Measurements from ENCODE around the gene LATS1.

LATS1 gene

DNA sequence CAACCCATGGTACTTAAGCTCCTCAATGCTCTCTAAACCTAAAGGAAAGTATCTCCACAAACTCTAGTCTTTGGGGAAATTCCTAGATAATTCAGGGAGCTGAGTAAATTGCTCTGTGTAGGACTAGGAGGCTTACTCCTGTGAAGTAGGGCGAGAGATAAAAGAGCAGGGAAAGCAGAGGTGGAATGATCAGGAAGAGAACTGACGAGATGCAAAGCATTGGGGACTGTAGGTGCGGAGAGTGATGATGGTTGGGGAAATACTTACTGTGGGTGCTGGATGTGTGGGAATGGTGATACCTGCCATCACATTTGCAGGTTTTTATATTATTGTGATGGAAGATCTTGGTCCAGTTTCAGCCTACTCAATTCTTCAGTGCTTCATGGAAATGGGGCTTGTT, 1.6 kb upstream of the LATS1 start:
- ATAC-seq (ENCODE audit: insufficient read depth, low read depth) = no peak
- peaks cover 30% of the 10 kb centered on the region for H3K36me3 ChIP-seq (ENCODE audit: insufficient read depth, low read length)

DNA sequence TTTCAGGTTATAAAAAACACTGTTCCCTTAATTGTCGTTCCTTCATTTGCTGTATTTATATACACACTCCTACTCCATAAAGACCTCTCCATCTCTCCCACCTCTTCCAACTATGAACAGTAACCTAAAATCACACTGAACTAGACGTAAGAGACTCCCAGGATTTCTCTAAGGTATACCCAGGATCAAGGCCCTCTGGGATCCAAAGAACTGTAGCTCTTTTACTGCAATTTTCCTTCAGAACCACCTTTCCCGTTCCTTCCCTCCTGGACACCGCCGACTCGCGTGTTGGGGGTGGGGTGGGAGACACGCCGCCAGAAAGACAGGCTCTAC, 680 bp downstream of the LATS1 start:
- ATAC-seq (ENCODE audit: insufficient read depth, low read depth) (peak; percentile 1; the same call in 2 of the 3 replicates), DNase-seq (no peak)
- Histone ChIP-seq H3K4me3 (ENCODE audit: low read depth in 1 of 2, low read length in 2 of 2) (peak overlapping the region; percentile 70 to 71), H4K20me1 (ENCODE audit: insufficient read depth, low read length) (peaks cover 15% of the 10 kb centered on the region; the same call in 1 of the 2 replicates), H3K27ac (ENCODE audit: low read length) (peak overlapping the region; percentile 95), H3K9ac (ENCODE audit: low read depth, low read length) (peak overlapping the region; percentile 98), H3K36me3 (ENCODE audit: insufficient read depth, low read length) (peaks cover 10% of the 10 kb centered on the region), H3K4me1 (ENCODE audit: insufficient read depth, low read length) (peaks cover 32% of the 10 kb centered on the region), H3K27me3 (ENCODE audit: insufficient read depth, low read length, poor library complexity) (no peaks in the 10 kb centered on the region), H3K9me3 (ENCODE audit: insufficient read depth, low read length, severe bottlenecking) (no peaks in the 10 kb centered on the region), H3K79me2 (ENCODE audit: insufficient read depth, low read length) (peaks cover 65% of the 10 kb centered on the region), H2AFZ (ENCODE audit: low read depth, low read length) (peak overlapping the region; percentile 100), H3K4me2 (ENCODE audit: insufficient read depth, low read length) (peak overlapping the region; percentile 97)
- TF ChIP-seq, protein P1, sequence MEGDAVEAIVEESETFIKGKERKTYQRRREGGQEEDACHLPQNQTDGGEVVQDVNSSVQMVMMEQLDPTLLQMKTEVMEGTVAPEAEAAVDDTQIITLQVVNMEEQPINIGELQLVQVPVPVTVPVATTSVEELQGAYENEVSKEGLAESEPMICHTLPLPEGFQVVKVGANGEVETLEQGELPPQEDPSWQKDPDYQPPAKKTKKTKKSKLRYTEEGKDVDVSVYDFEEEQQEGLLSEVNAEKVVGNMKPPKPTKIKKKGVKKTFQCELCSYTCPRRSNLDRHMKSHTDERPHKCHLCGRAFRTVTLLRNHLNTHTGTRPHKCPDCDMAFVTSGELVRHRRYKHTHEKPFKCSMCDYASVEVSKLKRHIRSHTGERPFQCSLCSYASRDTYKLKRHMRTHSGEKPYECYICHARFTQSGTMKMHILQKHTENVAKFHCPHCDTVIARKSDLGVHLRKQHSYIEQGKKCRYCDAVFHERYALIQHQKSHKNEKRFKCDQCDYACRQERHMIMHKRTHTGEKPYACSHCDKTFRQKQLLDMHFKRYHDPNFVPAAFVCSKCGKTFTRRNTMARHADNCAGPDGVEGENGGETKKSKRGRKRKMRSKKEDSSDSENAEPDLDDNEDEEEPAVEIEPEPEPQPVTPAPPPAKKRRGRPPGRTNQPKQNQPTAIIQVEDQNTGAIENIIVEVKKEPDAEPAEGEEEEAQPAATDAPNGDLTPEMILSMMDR (IDR thresholded peaks at IDR 0.05; ENCODE audit: borderline replicate concordance, extremely low read depth, low read length, poor library complexity, severe bottlenecking) = no peak
- TF ChIP-seq EZH2 (IDR thresholded peaks at IDR 0.05; ENCODE audit: borderline replicate concordance, low read depth, low read length, severe bottlenecking) = no peak

More for the DNA sequence above, 1.6 kb upstream of the LATS1 start:
- no peak overlapping the region for H3K9ac ChIP-seq (ENCODE audit: low read depth, low read length)
- peaks cover 32% of the 10 kb centered on the region for H3K4me1 ChIP-seq (ENCODE audit: insufficient read depth, low read length)
- H3K79me2 ChIP-seq (ENCODE audit: insufficient read depth, low read length) = peaks cover 43% of the 10 kb centered on the region
- no peak for DNase-seq
- no peak overlapping the region for H3K4me3 ChIP-seq (ENCODE audit: low read depth in 1 of 2, low read length in 2 of 2)
- H3K9me3 ChIP-seq (ENCODE audit: insufficient read depth, low read length, severe bottlenecking) = no peaks in the 10 kb centered on the region
- no peak for TF ChIP-seq EZH2 (IDR thresholded peaks at IDR 0.05; ENCODE audit: borderline replicate concordance, low read depth, low read length, severe bottlenecking)
- TF ChIP-seq, protein P1 (IDR thresholded peaks at IDR 0.05; ENCODE audit: borderline replicate concordance, extremely low read depth, low read length, poor library complexity, severe bottlenecking) = no peak
- H2AFZ ChIP-seq (ENCODE audit: low read depth, low read length) = peak overlapping the region; percentile 47; the same call in 1 of the 2 replicates
- no peaks in the 10 kb centered on the region for H3K27me3 ChIP-seq (ENCODE audit: insufficient read depth, low read length, poor library complexity)
- H3K4me2 ChIP-seq (ENCODE audit: insufficient read depth, low read length) = no peak overlapping the region
- H3K27ac ChIP-seq (ENCODE audit: low read length) = no peak overlapping the region
- peaks cover 5% of the 10 kb centered on the region; the same call in 1 of the 2 replicates for H4K20me1 ChIP-seq (ENCODE audit: insufficient read depth, low read length)

DNA sequence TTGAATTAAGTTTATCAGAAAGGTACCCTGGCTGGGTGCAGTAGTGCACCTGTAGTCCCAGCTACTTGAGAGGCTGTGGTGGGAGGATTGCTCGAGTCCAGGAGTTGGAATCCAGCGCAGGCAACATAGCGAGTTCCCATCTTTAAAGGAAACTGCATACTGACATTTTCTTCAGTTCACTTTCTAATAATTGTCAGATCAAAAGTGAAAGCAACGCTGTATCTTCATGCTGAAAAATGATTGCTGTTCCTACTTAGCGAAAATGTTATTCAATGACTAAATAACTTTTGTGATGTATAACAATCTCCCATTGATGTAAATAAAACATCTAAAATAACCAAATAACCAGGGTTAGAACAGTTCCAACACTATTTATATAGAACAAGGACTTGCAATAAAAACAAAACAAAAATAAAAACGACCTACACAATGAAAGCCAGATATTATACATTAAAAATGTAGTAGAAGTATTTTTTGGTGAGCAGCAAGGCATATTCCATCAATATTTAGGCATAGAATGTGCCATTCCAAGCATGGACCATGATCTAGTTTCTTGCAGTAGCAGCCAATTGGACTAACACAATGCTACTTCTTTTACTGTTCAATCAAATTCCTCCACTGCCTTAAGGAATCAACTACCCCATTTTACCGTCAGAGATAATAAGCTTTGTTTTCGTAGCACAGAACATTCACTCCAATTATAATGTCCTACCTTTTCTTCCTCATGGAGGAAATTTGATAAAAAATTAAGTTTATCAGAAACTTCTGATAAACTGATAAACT, 1.5 kb downstream of the LATS1 start:
- Histone ChIP-seq H3K4me2 (ENCODE audit: insufficient read depth, low read length) (peak overlapping the region; percentile 97), H3K4me1 (ENCODE audit: insufficient read depth, low read length) (peaks cover 34% of the 10 kb centered on the region), H3K4me3 (ENCODE audit: low read depth in 1 of 2, low read length in 2 of 2) (peak overlapping the region; percentile 70 to 71; a peak in 3 of 4 replicates), H3K27me3 (ENCODE audit: insufficient read depth, low read length, poor library complexity) (no peaks in the 10 kb centered on the region), H3K36me3 (ENCODE audit: insufficient read depth, low read length) (peaks cover 10% of the 10 kb centered on the region), H3K9ac (ENCODE audit: low read depth, low read length) (peak overlapping the region; percentile 98), H3K79me2 (ENCODE audit: insufficient read depth, low read length) (peaks cover 73% of the 10 kb centered on the region), H2AFZ (ENCODE audit: low read depth, low read length) (no peak overlapping the region), H3K27ac (ENCODE audit: low read length) (peak overlapping the region; percentile 52), H3K9me3 (ENCODE audit: insufficient read depth, low read length, severe bottlenecking) (no peaks in the 10 kb centered on the region), H4K20me1 (ENCODE audit: insufficient read depth, low read length) (peaks cover 21% of the 10 kb centered on the region; the same call in 1 of the 2 replicates)
- DNase-seq (no peak), ATAC-seq (ENCODE audit: insufficient read depth, low read depth) (no peak)
- TF ChIP-seq, protein P1 (IDR thresholded peaks at IDR 0.05; ENCODE audit: borderline replicate concordance, extremely low read depth, low read length, poor library complexity, severe bottlenecking) = no peak
- no peak for TF ChIP-seq EZH2 (IDR thresholded peaks at IDR 0.05; ENCODE audit: borderline replicate concordance, low read depth, low read length, severe bottlenecking)
